WTC11 (cell line): Measurements from ENCODE around the gene MGAT3.

ENCODE experiments used
- NR1H2 ChIP-seq: sonication (generic); formaldehyde crosslinking; IDR thresholded peaks from 2 replicates; pipeline ENCODE4 v1.9.0; 2021; ENCODE audit warnings: mild to moderate bottlenecking, moderate library complexity, missing genetic modification reagents
- TEAD4 ChIP-seq: sonication (generic); formaldehyde crosslinking; IDR thresholded peaks from 2 replicates; pipeline ENCODE4 v1.8.0; 2022; ENCODE audit warnings: mild to moderate bottlenecking, missing genetic modification reagents

DNA sequence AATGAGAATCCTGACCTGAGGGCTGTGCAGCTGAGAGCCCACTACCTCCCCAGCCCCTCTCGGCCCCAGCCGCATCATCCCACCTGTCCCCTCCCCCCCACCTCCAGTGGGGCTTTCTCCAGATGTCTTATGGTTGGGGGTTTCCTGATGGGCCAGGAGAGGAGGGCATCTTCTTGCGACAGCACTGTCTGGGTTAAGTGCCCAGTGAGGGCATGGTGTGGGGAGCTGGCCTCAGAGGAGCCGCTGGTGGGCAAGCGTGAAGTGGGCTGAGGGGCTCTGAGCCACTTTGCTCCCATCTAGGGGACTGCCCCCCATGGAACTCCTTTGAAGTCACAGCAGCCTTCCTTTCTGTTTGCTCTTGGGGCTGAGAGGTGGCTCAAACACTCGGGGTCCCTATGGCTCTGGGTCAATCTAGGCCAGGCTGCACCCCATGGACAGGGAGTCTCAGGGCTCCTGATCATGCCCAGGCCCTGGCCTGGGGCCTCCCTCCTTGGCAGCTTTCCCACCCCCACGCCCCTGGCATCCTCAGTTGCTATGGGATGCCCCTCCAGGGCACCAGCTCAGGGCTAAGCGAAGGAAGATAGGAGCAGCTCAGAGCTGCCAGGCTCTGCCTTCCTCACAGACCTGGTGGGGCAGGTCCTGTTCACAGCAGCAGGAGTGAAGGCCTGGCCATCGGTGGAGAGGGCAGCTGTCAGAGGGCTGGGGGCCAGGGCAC is 34.3 kb downstream of the MGAT3 start:
- TF ChIP-seq TEAD4 (CRISPR knock-in tag) (no peak), NR1H2 (CRISPR knock-in tag) (no peak)
